ENCODE results near the gene AP2A1.

- no peak for TF ChIP-seq ZNF24 (IDR thresholded peaks at IDR 0.05)
- no peak for TF ChIP-seq JUN (CRISPR knock-in tag; IDR thresholded peaks at IDR 0.05)
- TF ChIP-seq CREB3 (CRISPR knock-in tag; IDR thresholded peaks at IDR 0.05) = no peak
- TF ChIP-seq CREM (IDR thresholded peaks at IDR 0.05) = peak; percentile 34; the same call in 1 of the 2 replicates
- no peak for TF ChIP-seq CREM (CRISPR knock-in tag; IDR thresholded peaks at IDR 0.05)
- TF ChIP-seq FOXP1 (IDR thresholded peaks at IDR 0.05) = no peak
- no peak for TF ChIP-seq FOXP1 (CRISPR knock-in tag; IDR thresholded peaks at IDR 0.05)
- TF ChIP-seq GLMP (CRISPR knock-in tag; IDR thresholded peaks at IDR 0.05; ENCODE audit: borderline replicate concordance) = no peak
- TF ChIP-seq ZNF567 (CRISPR knock-in tag; IDR thresholded peaks at IDR 0.05; ENCODE audit: borderline replicate concordance) = no peak
- no peak; the same call in 1 of the 2 replicates for TF ChIP-seq ZBTB33 (CRISPR knock-in tag; IDR thresholded peaks at IDR 0.05)
- TF ChIP-seq ZHX1 (CRISPR knock-in tag; IDR thresholded peaks at IDR 0.05; ENCODE audit: low read depth) = 0 out of 2 replicates have a peak, but pooled peaks have one; percentile 48
Measured at GRCh38 chr19:49771674-49772139, 4.9 kb downstream of the AP2A1 start.
